HG03432 (cell line): Measurements from ENCODE around the gene CHST15.

Experiments used
- ATAC-seq: cut with Tn5 transposase; IDR thresholded peaks from one replicate; pipeline ENCODE4 v1.9.1; 2021; ENCODE audit warnings: mild to moderate bottlenecking, moderate library complexity; ENCODE audit not compliant: unreplicated experiment

The CHST15 gene

GRCh38 chr10:124066781-124067714 lies 26.4 kb downstream of the CHST15 start:
- no peak for ATAC-seq

GRCh38 chr10:124066126-124066700 lies 27.2 kb downstream of the CHST15 start:
- ATAC-seq, result no peak

- ATAC-seq, result no peak
These were observed 27.8 kb downstream of the CHST15 start for GRCh38 chr10:124065382-124066125.

GRCh38 chr10:124064676-124065075 lies 28.7 kb downstream of the CHST15 start:
- no peak for ATAC-seq

- peak; percentile 67 for ATAC-seq
These were observed 29.4 kb downstream of the CHST15 start for GRCh38 chr10:124063750-124064603.

GRCh38 chr10:124062390-124062789 lies 31.0 kb downstream of the CHST15 start:
- ATAC-seq, result no peak

GRCh38 chr10:124061030-124061429 lies 32.4 kb downstream of the CHST15 start:
- no peak for ATAC-seq

DNA sequence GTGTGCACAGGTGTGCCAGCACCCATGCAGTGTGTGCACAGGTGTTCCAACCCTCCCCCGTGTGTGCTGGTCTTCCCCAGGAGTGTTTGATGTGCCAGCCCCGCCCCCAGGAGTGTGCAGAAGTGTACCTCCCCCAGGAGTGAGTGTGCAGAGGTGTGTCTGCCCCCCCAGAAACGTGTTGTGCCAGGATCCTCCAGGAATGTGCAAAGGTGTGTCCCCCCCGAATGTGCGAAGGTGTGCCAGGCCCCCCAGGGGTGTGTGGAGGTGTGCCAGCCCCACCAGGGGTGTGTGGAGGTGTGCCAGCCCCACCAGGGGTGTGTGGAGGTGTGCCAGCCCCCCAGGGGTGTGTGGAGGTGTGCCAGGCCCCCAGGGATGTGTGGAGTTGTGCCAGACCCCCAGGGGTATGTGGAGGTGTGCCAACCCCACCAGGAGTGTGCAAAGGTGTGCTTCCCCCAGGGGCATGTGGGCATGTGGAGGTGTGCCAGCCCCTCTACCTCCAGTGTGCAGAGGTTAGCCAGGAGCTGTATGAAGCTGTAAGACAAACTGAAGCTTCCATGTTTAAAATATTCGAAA lies 33.2 kb downstream of the CHST15 start:
- ATAC-seq, result no peak

GRCh38 chr10:124059551-124059950 lies 33.8 kb downstream of the CHST15 start:
- no peak for ATAC-seq

GRCh38 chr10:124058346-124059003 lies 34.9 kb downstream of the CHST15 start:
- ATAC-seq, result no peak

- no peak for ATAC-seq
These were observed 35.8 kb downstream of the CHST15 start for GRCh38 chr10:124057601-124058000.

GRCh38 chr10:124056337-124056980 lies 36.9 kb downstream of the CHST15 start:
- ATAC-seq, result no peak

DNA sequence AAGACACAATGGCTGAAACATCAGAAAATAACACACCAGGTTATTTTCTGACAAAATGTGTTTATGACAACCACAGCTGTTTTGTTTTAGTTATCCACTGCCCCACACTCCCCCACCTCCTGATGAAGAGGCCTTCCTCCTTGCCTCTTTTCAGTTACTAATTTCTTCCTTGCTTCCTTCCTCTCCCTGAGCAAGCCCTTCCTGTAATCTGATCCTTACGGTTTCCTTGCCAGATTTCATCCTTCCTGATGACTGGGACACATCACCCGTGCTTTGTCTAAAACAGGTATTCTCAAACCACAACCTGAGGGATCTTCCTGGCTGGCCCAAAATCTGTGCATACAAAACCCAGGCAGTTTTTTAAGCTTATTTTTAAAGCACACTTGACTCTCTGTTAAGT lies 39.4 kb downstream of the CHST15 start:
- no peak for ATAC-seq

- ATAC-seq, result no peak
These were observed 40.8 kb downstream of the CHST15 start for GRCh38 chr10:124052561-124052960.

GRCh38 chr10:124050021-124051015 lies 43.1 kb downstream of the CHST15 start:
- ATAC-seq, result no peak

DNA sequence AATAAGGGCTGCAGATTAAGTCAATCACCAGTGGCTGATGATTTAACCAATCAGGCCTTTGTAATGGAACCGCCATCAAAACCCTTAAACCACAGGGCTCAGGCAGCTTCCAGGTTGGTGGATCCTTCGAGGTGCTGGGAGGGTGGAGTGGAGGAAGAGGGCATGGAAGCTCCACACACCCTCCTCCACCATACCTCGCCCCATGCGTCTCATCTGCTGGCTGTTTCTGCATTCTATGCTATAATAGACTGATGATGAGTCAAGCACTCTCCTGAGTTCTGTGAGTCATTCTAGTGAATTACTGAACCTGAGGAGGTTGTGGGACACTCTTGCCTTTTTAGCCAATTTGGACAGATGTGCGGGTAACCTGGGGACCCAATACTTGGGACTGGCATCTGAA lies 43.9 kb downstream of the CHST15 start:
- ATAC-seq, result no peak

- no peak for ATAC-seq
These were observed 44.8 kb downstream of the CHST15 start for GRCh38 chr10:124048371-124049290.
